Spleen (tissue), 11 donors: Measurements from ENCODE around the gene GUCY1A2. TPM values are rescaled to one million over a fixed set of nuclear protein-coding genes. Genes with fewer than 3 reads are reported as not detected.
A peak's percentile ranks its signal among the peaks of the same experiment; 100 is the strongest.

Experiments
- DNase-seq: peaks from one replicate; pipeline ENCODE4 v3.0.0-alpha.2; 2020
- H3K27ac ChIP-seq, 8 donors: fragments of 200-600 bp; sonication (generic) in 7 of 8; 1 replicate in 4 of 8; 2 replicates in 4 of 8; pipeline versions ENCODE4 v1.5.0 to v1.8.0; 2016 to 2021; ENCODE audit warnings: inconsistent platforms in 4 of 8, mild to moderate bottlenecking in 4 of 8, moderate library complexity in 1 of 8
- H3K27me3 ChIP-seq, 7 donors: fragments of 200-600 bp; sonication (generic) in 6 of 7; replicated peaks in 1 of 7; 1 replicate in 4 of 7; 2 replicates in 3 of 7; pipeline versions ENCODE4 v1.5.0 to v1.8.0; 2016 to 2021; ENCODE audit warnings: inconsistent platforms in 3 of 7, mild to moderate bottlenecking in 1 of 7
- H3K36me3 ChIP-seq, 6 donors: fragments of 200-600 bp; sonication (generic) in 5 of 6; 1 replicate in 4 of 6; 2 replicates in 2 of 6; pipeline versions ENCODE4 v1.5.0 to v1.8.0; 2016 to 2021; ENCODE audit warnings: inconsistent platforms in 2 of 6
- H3K4me1 ChIP-seq, 6 donors: fragments of 200-600 bp; sonication (generic) in 5 of 6; 1 replicate in 3 of 6; 2 replicates in 3 of 6; pipeline versions ENCODE4 v1.5.0 to v1.8.0; 2016 to 2021; ENCODE audit warnings: inconsistent platforms in 3 of 6
- H3K4me3 ChIP-seq, 8 donors: fragments of 200-600 bp; sonication (generic) in 7 of 8; 1 replicate in 4 of 8; 2 replicates in 4 of 8; pipeline versions ENCODE4 v1.5.0 to v1.8.0; 2016 to 2021; ENCODE audit warnings: inconsistent platforms in 4 of 8, mild to moderate bottlenecking in 4 of 8, moderate library complexity in 2 of 8
- H3K9me3 ChIP-seq, 8 donors: fragments of 200-600 bp; sonication (generic) in 7 of 8; 1 replicate in 4 of 8; 2 replicates in 4 of 8; pipeline versions ENCODE4 v1.5.0 to v1.8.0; 2016 to 2021; ENCODE audit warnings: inconsistent platforms in 4 of 8
- CTCF ChIP-seq, 11 experiments: fragments of 200-600 bp in 7 of 11; fragments of 450-650 bp in 4 of 11; sonication (generic) in 4 of 11; IDR thresholded peaks in 8 of 11; conservative IDR thresholded peaks in 3 of 11; 1 replicate in 7 of 11; 2 replicates in 4 of 11; pipeline versions ENCODE4 v1.4.0 to v1.8.0; 2016 to 2021; ENCODE audit warnings: antibody characterized with exemption in 11 of 11, inconsistent platforms in 4 of 11, mild to moderate bottlenecking in 1 of 11
- POLR2A ChIP-seq, 3 donors: fragments of 450-650 bp; IDR thresholded peaks; one replicate each; pipeline ENCODE4 v1.5.1; 2017; ENCODE audit warnings: antibody characterized with exemption in 3 of 3, mild to moderate bottlenecking in 1 of 3
- POLR2AphosphoS5 ChIP-seq, 3 donors: sonication (generic); formaldehyde crosslinking; IDR thresholded peaks; one replicate each; pipeline ENCODE4 v1.5.1; 2017; ENCODE audit warnings: antibody characterized with exemption in 3 of 3
- WGBS, 5 donors: extraction: QIAGEN DNeasy Blood & Tissue Kit in 3 of 5; methylation state at CpG; one replicate each; pipeline versions ENCODE4 v1.1.5 to v1.1.7; 2013 to 2018; 5-methylcytosine and 5-hydroxymethylcytosine counted together
- intact Hi-C: fragments of 100-400 bp; cut with DNase I; formaldehyde crosslinking; loops from one replicate; pipeline ENCODE4 v1.15.0; 2023; ENCODE audit warnings: low total_unique reads
- polyA plus RNA-seq, 3 donors: library from polyadenylated mRNA; stranded (reverse); fragments of 200-250 nt; gene quantifications; one replicate each; pipeline ENCODE4 v1.2.1, GENCODE V29; 2013
- total RNA-seq, 7 donors: library from RNA; depleted of rRNA in 3 of 7; stranded (reverse); fragments of >200 nt in 3 of 7; fragmentation: NEBNext Ultra II Directional in 4 of 7; extraction: Animal tissue kit (Norgen Biotek cat#: 25700) in 4 of 7; gene quantifications; one replicate each; pipeline versions ENCODE4 v1.1.0 to v1.2.1, GENCODE V29; 2016 to 2021
- donor health status: healthy with polysubstance abuse.
- donor health status: DM: no; HTN: no; CAD: no; lungs with moderate emphysema.
- donor health status: DM: no; HTN: no; CAD: no.
- donor health status: Bipolar disorder and iron deficiency.
- donor health status: healthy.
- donor health status: DM: no; HTN: no; CAD: no.
- donor health status: DM: yes; HTN: yes; CAD: no.

GUCY1A2 gene
- total and polyA plus RNA-seq, 10 donors: 0.32 to 64.0 (median 17.6) TPM

GRCh38 chr11:106858200-106858599 is 160.1 kb downstream of the GUCY1A2 start:
- TF ChIP-seq CTCF (IDR thresholded peaks at IDR 0.05 in 8 of 11, conservative IDR thresholded peaks at IDR 0.05 in 3 of 11) (no peak), POLR2A (IDR thresholded peaks at IDR 0.05) (no peak), POLR2AphosphoS5 (IDR thresholded peaks at IDR 0.05) (no peak)
- Histone ChIP-seq H3K27ac (no peak overlapping the region), H3K36me3 (no peaks in the 10 kb centered on the region), H3K27me3 (no peaks in the 10 kb centered on the region), H3K4me3 (no peak overlapping the region), H3K4me1 (no peaks in the 10 kb centered on the region), H3K9me3 (peaks cover 0 to 27% (median 7%) of the 10 kb centered on the region in 8 donors)
- no peak for DNase-seq
- intact Hi-C loops: no loop called here

- no peaks in the 10 kb centered on the region for H3K36me3 ChIP-seq
Measured at GRCh38 chr11:106856566-106856965, 161.7 kb downstream of the GUCY1A2 start.

GRCh38 chr11:106854429-106854828 is 163.8 kb downstream of the GUCY1A2 start:
- WGBS, 5 donors: 84 to 95% (median 94%) methylated on average over 7 of the region's 7 CpGs
- intact Hi-C loops: no loop called here

More at GRCh38 chr11:106856566-106856965, 161.7 kb downstream of the GUCY1A2 start:
- no peaks in the 10 kb centered on the region for H3K27me3 ChIP-seq
- peaks cover 0 to 38% (median 16%) of the 10 kb centered on the region in 8 donors for H3K9me3 ChIP-seq
- intact Hi-C loops: no loop called here
- no peak for TF ChIP-seq POLR2A (IDR thresholded peaks at IDR 0.05)
- no peak for TF ChIP-seq POLR2AphosphoS5 (IDR thresholded peaks at IDR 0.05)
- TF ChIP-seq CTCF (IDR thresholded peaks at IDR 0.05 in 8 of 11, conservative IDR thresholded peaks at IDR 0.05 in 3 of 11): no peak
- no peaks in the 10 kb centered on the region for H3K4me1 ChIP-seq
- H3K4me3 ChIP-seq: no peak overlapping the region
- no peak for DNase-seq
- WGBS, 5 donors: 63 to 85% (median 73%) methylated on average over 3 of the region's 3 CpGs
- no peak overlapping the region for H3K27ac ChIP-seq

GRCh38 chr11:106853850-106854401 is 164.3 kb downstream of the GUCY1A2 start:
- Histone ChIP-seq H3K9me3 (peaks cover 0 to 38% (median 16%) of the 10 kb centered on the region in 8 donors), H3K27ac (no peak overlapping the region), H3K27me3 (no peaks in the 10 kb centered on the region), H3K4me3 (no peak overlapping the region), H3K4me1 (no peaks in the 10 kb centered on the region), H3K36me3 (no peaks in the 10 kb centered on the region)
- TF ChIP-seq POLR2A (IDR thresholded peaks at IDR 0.05) (no peak), CTCF (IDR thresholded peaks at IDR 0.05 in 8 of 11, conservative IDR thresholded peaks at IDR 0.05 in 3 of 11) (no peak), POLR2AphosphoS5 (IDR thresholded peaks at IDR 0.05) (no peak)
- DNase-seq: peak; percentile 39
- intact Hi-C loops: no loop called here
- 58 to 89% (median 70%) methylated on average over 1 of the region's 1 CpG for WGBS, 5 donors

More at GRCh38 chr11:106854429-106854828, 163.8 kb downstream of the GUCY1A2 start:
- Histone ChIP-seq H3K9me3 (peaks cover 0 to 38% (median 16%) of the 10 kb centered on the region in 8 donors), H3K4me1 (no peaks in the 10 kb centered on the region), H3K27ac (no peak overlapping the region), H3K36me3 (no peaks in the 10 kb centered on the region), H3K4me3 (no peak overlapping the region), H3K27me3 (no peaks in the 10 kb centered on the region)
- DNase-seq: peak; percentile 41
- TF ChIP-seq CTCF (IDR thresholded peaks at IDR 0.05 in 8 of 11, conservative IDR thresholded peaks at IDR 0.05 in 3 of 11) (no peak), POLR2AphosphoS5 (IDR thresholded peaks at IDR 0.05) (no peak), POLR2A (IDR thresholded peaks at IDR 0.05) (no peak)
